GM18873 (cell line): ENCODE results near the gene RNF224.

Experiments used
- ATAC-seq: cut with Tn5 transposase; IDR thresholded peaks from one replicate; pipeline ENCODE4 v1.9.1; 2021; ENCODE audit warnings: mild to moderate bottlenecking, moderate library complexity, moderate number of reproducible peaks; ENCODE audit not compliant: unreplicated experiment, low FRiP score

The RNF224 gene

GRCh38 chr9:137213160-137214060, 13.9 kb upstream of the RNF224 start:
- no peak for ATAC-seq

DNA sequence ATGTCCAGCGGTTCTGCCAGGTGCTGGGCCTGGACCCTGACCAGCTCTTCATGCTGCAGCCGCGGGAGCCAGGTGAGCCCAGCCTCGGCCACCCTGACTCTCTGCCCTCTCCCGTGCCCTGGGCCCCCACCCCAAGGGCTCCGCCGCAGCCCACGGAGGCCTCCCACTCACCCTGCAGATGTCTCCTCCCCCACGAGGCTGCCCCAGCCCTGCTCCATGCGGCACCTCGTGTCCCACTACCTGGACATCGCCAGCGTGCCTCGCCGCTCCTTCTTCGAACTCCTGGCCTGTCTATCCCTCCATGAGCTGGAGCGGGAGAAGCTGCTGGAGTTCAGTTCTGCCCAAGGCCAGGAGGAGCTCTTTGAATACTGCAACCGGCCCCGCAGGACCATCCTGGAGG, 12.7 kb upstream of the RNF224 start:
- no peak for ATAC-seq

DNA sequence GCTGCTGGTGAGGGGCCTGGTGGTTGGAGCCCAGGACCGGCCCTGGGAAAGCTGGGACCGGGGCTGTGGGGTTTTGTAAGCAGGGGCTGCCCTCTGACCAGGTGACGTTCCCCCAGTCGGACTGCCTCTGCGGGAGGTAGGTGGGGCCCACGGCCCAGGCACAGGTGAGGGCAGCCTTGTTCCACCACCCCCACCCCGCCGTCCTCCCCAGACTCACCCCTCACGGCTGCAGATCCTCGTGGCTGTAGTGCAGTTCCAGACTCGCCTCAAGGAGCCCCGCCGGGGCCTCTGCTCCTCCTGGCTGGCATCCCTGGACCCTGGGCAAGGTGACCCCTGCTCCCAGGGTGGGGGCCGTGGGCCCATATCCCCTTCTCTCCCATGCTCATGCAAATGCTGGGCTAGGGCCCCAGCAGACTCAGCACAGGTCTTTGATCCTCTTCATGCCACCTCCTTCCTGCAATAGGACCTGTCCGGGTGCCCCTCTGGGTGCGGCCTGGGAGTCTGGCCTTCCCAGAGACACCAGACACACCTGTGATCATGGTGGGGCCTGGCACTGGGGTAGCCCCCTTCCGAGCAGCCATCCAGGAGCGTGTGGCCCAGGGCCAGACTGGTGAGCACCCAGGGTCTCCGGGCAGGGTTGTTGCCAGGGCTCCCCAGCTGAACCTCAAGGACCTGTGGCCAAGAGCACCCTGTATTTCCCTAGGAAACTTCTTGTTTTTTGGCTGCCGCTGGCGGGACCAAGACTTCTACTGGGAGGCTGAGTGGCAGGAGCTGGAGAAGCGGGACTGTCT, 11.9 kb upstream of the RNF224 start:
- ATAC-seq = no peak

DNA sequence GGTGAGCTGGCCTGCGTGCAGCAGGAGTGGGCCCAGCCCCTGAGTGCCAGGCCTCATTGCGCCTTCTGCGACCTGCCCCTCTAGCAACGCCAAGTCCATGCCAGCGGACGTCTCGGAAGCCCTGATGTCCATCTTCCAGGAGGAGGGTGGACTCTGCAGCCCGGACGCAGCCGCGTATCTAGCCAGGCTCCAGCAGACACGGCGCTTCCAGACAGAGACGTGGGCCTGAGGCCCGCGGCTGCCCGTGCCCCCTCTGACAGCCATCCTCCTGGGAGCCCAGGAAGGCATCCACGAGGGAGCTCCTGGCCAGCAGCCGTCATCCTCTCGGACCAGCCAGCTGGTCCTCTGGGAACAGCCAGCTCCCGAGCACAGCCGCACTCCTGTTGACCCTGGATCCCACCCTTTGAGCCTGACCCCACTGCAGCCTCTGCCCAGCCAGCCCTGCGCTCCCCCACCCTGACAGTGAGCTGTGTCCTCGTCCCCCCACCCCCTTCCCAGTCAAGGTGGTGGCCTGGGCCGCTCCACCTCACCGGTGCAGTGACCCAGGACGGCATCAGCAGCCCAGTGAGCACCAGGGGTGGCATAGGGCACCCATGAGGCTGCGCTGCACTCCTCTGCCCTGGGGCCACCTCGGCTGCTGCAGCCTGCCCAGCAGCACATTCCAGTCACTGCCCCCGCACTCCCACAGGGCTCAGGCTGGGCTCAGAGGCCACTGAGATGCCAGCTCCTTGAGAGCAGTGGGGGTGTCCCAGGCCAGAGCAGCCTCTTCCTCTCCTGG, 10.9 kb upstream of the RNF224 start:
- ATAC-seq = no peak

DNA sequence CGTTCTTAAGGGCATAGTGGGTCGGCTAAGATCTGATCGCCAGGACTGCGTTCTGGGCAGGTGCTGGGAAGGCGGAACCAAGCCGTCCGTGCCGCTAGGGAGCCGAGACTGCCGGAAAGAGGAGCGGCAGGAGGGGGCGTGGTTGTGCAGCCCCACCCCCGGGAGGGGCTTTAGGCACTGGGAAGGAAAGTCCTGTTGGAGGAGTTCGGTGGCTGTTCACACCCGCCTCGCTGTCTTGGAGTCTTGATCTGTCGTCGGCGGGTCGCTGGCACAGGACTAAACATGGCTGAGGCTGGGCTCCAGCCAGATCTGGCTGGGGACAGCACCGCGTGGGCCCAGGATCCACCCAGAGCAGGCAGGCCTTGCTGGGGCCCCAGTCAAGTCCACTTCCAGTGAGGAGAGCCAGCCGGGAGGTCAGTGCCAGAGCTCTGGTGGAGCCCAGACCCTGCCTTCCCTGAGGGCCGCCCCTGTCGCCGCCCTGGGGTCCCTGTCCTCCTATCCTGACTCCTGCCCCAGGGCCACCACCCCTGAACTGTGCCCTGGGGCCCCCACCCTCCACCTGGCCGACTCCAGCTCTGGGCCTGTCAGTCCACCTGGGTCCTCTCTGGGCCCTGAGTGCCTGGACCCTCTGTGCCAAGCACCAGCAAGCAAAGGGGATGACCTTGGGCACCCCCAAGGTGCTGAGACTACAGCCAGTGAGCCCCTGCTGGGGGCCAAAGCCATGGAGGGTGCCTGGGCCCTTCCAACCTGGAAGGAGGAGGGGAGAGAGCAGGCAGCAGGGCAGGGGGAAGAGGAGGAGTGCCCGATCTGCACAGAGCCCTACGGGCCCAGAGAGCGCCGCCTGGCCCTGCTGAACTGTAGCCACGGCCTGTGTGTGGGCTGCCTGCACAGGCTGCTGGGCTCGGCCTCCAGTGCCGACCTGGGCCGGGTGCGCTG, 9.8 kb upstream of the RNF224 start:
- ATAC-seq = no peak

DNA sequence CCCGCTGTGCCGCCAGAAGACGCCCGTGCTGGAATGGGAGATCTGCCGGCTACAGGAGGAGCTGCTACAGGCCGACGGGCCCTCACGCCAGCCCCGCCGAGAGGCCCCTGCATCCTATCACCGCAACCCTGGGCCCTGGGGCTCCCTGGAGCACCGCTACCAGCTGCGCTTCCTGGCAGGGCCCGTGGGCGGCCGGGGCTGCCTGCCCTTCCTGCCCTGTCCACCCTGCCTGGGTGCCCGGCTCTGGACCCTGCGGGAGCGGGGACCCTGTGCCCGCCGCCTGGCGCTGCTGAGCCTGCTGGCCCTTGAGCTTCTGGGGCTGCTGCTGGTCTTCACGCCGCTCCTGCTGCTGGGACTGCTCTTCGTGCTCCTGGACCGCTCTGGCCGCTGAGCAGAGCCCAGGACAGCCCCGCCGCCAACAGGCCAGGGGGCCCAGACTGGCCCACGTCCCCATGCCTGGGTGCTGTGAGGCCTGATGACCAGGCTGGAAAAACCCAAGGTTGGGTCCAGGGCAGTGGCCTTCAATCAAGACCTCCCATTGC, 9.0 kb upstream of the RNF224 start:
- no peak for ATAC-seq

- no peak for ATAC-seq
These were observed 8.5 kb upstream of the RNF224 start for GRCh38 chr9:137218754-137219271.

DNA sequence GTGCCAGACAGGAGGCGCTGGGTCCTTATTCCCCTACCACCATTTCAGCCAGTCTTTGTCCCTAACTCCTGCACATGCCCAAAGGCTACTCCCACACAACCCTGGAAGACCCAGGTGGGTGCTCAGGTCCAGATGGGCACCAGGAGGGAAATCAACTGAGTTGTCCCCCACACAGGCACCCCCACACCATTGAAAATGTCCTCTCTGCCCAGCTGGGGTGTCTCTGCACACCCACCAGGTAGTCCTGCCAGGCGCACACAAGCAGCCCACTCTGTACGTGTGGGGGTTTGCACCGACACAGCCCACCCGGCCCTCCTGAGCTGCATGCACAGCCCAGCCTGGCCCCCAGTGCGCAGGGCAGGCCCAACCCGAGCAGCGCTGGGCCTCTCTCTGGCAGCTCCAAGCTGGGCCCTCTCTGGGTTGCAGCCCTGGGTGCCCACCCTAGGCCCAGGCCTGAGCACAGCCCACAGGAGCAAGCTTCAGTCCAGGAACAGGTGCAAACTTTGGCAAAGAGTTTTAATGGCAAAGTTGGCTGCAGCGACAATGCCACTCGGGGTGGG, 7.5 kb upstream of the RNF224 start:
- no peak for ATAC-seq

DNA sequence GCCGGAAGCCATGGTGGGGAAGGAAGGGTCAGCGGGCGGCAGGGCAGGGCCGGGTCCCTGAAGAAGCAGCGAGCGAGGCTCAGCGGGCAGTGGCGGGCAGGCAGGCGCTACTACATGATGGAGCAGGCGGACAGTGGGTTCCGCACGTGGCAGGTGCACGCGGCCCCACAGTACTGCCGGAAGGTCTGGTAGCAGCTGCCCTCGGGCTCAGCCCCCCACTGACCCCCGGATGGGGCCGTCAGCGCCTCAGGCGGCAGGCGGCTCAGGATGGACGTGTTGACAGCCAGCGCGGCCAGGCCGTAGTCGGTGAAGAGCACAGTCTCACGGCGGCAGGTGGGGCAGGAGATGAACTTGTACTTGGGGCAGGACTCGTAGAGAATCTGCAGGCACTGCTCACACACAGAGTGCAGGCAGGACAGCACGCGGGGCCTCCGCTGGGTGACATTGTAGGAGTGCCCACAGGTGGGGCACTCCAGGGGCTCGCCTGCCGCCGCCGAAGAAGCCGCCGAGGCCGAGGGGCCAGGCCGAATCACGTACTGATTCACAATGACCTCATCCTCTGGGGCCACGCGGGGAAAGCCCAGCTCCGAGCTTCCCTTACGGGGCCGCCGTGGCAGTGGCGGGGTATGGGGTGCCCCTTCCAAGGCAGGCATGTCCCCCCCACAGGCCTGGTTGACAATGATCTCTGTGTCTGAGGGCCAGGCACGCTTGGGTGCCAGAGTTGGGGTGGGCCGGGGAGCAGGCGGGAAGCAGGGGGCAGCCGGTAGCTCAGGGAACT, 6.8 kb upstream of the RNF224 start:
- ATAC-seq = no peak

- no peak for ATAC-seq
These were observed 6.2 kb upstream of the RNF224 start for GRCh38 chr9:137221095-137221505.

- ATAC-seq = no peak
These were observed 5.7 kb upstream of the RNF224 start for GRCh38 chr9:137221506-137222111.

DNA sequence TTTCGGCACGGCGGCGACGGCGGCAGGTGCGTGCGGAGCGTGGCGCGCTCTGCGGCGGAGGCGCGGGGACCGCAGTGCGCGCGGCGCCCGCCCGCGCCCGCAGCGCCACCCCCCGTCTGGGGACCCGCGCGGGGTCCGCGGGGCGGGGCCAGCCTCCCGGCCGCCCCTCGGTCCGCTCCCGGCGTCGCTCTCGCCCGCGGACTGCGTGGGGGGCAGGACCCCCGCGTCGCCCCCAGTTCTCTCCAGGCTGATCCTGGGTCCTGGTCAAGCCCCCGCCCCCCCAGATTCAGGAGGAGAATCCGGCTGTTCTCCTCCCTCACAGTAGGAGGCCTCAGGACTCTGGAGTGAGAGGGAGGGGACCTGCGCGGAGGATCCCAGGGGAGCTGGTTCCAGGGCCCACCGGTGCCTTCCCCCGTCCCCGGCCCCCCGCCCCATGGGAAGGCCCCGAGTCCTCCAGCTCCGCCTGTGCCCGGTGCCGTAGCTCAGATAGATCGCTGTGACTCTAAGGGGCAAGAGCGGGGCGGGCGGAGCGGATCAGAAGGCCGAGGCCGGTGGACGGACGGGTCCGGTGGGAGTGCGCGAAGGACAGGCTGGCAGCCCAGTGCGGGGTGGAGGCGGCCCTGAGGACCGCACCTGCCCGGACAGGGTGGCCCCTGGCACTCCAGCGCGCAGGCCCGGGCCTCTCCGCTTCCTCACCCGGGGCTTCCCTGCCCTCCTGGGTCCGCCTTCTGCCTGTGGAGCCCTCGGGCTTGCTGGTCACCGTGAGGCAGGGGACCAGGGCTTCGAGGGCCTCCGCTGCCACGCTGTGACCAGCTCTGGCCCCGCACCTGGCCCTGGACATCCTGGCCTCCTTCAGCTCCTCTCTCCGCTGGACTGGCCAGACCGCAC, 4.9 kb upstream of the RNF224 start, which contains the start of gene RNF208:
RNF208 (minus strand) TSS at position 51 of the 888 bp plus-strand sequence. CDS start 1,028 bp downstream, outside the sequence.
- ATAC-seq = peak; percentile 2

DNA sequence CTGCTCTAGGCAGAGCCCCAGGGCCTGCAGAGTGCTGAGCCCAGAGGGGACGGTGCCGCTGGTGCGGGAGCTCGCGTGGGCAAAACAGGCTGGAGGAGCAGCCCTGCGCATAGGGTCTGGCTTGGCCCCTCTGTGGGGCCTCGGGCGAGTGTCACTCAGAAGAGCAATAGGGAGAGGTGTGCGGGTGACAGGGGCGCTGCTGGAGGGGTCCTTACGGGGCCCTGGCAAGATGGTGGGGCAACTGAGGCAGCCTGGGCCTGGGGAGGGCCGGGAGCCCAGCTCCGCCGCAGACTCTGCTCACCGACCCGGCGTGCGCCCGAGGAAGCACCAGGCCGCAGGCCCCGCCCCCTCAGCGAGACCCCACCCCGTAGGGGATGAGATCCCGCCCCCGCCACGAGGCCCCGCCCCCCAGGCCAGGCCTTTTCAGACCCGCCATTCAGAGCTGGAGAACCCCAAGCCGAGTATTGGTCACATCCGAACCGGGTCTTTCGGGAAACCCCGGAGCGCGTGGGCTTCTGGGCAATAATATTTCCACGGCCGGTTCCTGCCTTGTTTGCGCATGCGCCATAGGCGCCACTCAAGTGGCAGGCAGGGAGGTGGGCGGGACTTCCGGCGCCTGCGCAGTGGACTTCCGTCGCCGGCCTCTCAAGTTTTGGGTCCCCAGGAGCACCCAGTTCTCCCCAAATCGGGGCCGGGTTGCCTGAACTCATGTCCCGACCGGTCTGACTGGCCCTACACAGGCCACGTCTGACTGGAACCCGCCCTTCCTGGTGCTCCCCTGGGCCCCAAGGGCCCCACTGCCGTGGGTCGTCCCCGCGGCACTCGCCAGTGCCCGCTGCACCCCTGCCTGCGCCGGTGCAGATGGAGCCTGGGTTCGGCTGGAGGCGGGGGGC, 4.0 kb upstream of the RNF224 start:
- peak; percentile 64 for ATAC-seq

DNA sequence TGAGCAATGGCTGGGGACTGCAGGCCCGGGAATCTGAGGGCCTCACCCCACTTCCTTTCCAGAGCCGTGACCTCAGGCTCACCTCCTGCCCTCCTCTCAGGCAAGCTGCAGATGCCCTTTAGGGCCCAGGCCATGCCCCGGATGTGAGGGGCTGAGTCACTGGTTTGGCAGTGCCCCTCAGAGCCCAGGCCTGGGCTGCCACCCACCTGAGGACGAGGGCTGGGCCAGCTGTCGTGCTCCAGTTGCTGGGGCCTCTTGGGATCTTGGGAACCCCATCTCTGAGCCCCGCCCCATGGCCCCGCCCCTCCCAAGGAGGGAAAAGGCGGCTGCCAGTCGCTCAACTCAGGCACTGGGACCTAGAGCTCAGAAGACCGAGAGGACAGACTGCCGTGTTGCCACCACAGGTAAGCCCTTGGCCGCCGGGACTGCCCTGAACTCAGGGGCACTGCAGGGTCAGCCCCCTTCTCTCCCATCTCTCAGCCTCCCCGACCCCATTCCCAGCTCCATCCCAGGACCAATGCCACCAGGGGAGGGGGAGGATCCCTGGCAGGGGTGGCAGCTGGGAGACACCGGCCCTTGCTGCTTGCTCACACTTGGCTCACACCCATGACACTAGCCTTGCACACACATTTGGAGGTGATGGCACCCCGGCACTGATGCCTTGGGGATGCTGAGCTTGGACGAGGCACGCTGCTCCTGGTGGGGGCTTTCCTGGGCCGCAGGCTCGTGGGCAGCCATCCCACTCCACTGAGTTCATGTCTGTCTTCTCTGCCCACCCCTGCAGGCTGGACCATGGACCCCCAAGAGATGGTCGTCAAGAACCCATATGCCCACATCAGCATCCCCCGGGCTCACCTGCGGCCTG, 2.2 kb upstream of the RNF224 start, which contains the start of gene CYSRT1:
CYSRT1 (plus strand) TSS at position 345 of the 865 bp plus-strand sequence; CDS start at position 793, 448 bp downstream.
- no peak for ATAC-seq
